HFFc6 (cell line): ENCODE results near the gene SLC17A8. TPM values are rescaled to one million over a fixed set of nuclear protein-coding genes. Genes with fewer than 3 reads are reported as not detected.

Experiments
- DNase-seq: peaks from one replicate; pipeline ENCODE4 v3.0.0-alpha.2; 2018
- H3K27ac Mint-ChIP-seq: 2 replicates; pipeline ENCODE4 v1.8.0; 2020; ENCODE audit warnings: mild to moderate bottlenecking, mixed read lengths
- H3K27me3 Mint-ChIP-seq: 2 replicates; pipeline ENCODE4 v1.8.0; 2021; ENCODE audit warnings: mild to moderate bottlenecking, moderate library complexity, mixed read lengths; ENCODE audit not compliant: insufficient read depth
- H3K36me3 Mint-ChIP-seq: 2 replicates; pipeline ENCODE4 v1.8.0; 2021; ENCODE audit warnings: low read depth, mixed read lengths
- H3K4me1 Mint-ChIP-seq: 2 replicates; pipeline ENCODE4 v1.8.0; 2020; ENCODE audit warnings: low read depth, mixed read lengths
- H3K4me3 Mint-ChIP-seq: 2 replicates; pipeline ENCODE4 v1.8.0; 2020; ENCODE audit warnings: mild to moderate bottlenecking, moderate library complexity, mixed read lengths
- H3K9me3 Mint-ChIP-seq: 2 replicates; pipeline ENCODE4 v1.8.0; 2020; ENCODE audit warnings: mild to moderate bottlenecking, mixed read lengths
- CTCF ChIP-seq: fragments of 200-600 bp; sonication (generic); IDR thresholded peaks from 2 replicates; pipeline ENCODE4 v1.5.0; 2021; ENCODE audit warnings: antibody characterized with exemption, mild to moderate bottlenecking
- total RNA-seq, 6 experiments: library from RNA; stranded (reverse); fragmentation: NEBNext Ultra II Directional; extraction: Animal tissue kit (Norgen Biotek cat#: 25700); gene quantifications; 2 replicates in 1 of 6; 3 replicates in 5 of 6; pipeline ENCODE4 v1.2.3, GENCODE V29; 2021

Gene SLC17A8
- total RNA-seq, 6 experiments from 2014 or later, result not detected

- Mint-ChIP-seq H3K9me3 (no peaks in the 10 kb centered on the region), H3K4me1 (peaks cover 5% of the 10 kb centered on the region), H3K27ac (no peak overlapping the region), H3K27me3 (peaks cover 2% of the 10 kb centered on the region), H3K36me3 (no peaks in the 10 kb centered on the region), H3K4me3 (no peak overlapping the region)
- no peak for DNase-seq
- TF ChIP-seq CTCF, result peak; percentile 73
These were observed 48.0 kb downstream of the SLC17A8 start for GRCh38 chr12:100404769-100405407.

- peaks cover 5% of the 10 kb centered on the region for H3K27me3 Mint-ChIP-seq
- no peak overlapping the region for H3K4me3 Mint-ChIP-seq
- peaks cover 4% of the 10 kb centered on the region; the same call in 1 of the 2 replicates for H3K9me3 Mint-ChIP-seq
- H3K27ac Mint-ChIP-seq, result no peak overlapping the region
- no peak for DNase-seq
- no peaks in the 10 kb centered on the region for H3K36me3 Mint-ChIP-seq
- no peaks in the 10 kb centered on the region for H3K4me1 Mint-ChIP-seq
- TF ChIP-seq CTCF, result no peak
These were observed 56.1 kb downstream of the SLC17A8 start for GRCh38 chr12:100413001-100413400.

GRCh38 chr12:100414739-100415138 is 57.9 kb downstream of the SLC17A8 start:
- no peaks in the 10 kb centered on the region for H3K4me1 Mint-ChIP-seq
- peaks cover 4% of the 10 kb centered on the region; the same call in 1 of the 2 replicates for H3K9me3 Mint-ChIP-seq
- no peak for DNase-seq
- H3K4me3 Mint-ChIP-seq, result no peak overlapping the region
- no peak overlapping the region for H3K27ac Mint-ChIP-seq
- no peak for TF ChIP-seq CTCF
- peaks cover 5% of the 10 kb centered on the region for H3K27me3 Mint-ChIP-seq
- no peaks in the 10 kb centered on the region for H3K36me3 Mint-ChIP-seq

- Mint-ChIP-seq H3K27me3 (no peaks in the 10 kb centered on the region; the same call in 1 of the 2 replicates), H3K4me1 (peaks cover 6% of the 10 kb centered on the region; the same call in 1 of the 2 replicates), H3K36me3 (no peaks in the 10 kb centered on the region), H3K27ac (no peak overlapping the region), H3K4me3 (no peak overlapping the region), H3K9me3 (no peaks in the 10 kb centered on the region; the same call in 1 of the 2 replicates)
- DNase-seq, result no peak
- no peak for TF ChIP-seq CTCF
These were observed 65.8 kb downstream of the SLC17A8 start for GRCh38 chr12:100422646-100423045.

- Mint-ChIP-seq H3K27me3 (peaks cover 2% of the 10 kb centered on the region), H3K4me3 (no peak overlapping the region), H3K9me3 (no peaks in the 10 kb centered on the region; the same call in 1 of the 2 replicates), H3K4me1 (peaks cover 6% of the 10 kb centered on the region; the same call in 1 of the 2 replicates), H3K36me3 (no peaks in the 10 kb centered on the region), H3K27ac (no peak overlapping the region)
- no peak for TF ChIP-seq CTCF
- DNase-seq, result no peak
These were observed 69.3 kb downstream of the SLC17A8 start for GRCh38 chr12:100426145-100426544.
